Smooth muscle cell of bladder (primary cell): ENCODE results near the gene PUSL1. TPM values are rescaled to one million over a fixed set of nuclear protein-coding genes. Genes with fewer than 3 reads are reported as not detected.

Source experiments
- total RNA-seq: library from RNA; depleted of rRNA; stranded (reverse); fragments of >200 nt; gene quantifications from 2 replicates; pipeline ENCODE4 v1.2.3, GENCODE V29; 2014

Gene PUSL1, protein sequence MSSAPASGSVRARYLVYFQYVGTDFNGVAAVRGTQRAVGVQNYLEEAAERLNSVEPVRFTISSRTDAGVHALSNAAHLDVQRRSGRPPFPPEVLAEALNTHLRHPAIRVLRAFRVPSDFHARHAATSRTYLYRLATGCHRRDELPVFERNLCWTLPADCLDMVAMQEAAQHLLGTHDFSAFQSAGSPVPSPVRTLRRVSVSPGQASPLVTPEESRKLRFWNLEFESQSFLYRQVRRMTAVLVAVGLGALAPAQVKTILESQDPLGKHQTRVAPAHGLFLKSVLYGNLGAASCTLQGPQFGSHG
- total RNA-seq, result 9.2 and 12.0 TPM in 2 replicates

GRCh38 chr1:1307923-1308755, at the start of gene PUSL1, which contains the start of gene ACAP3:
PUSL1 (plus strand) TSS chr1:1308597; CDS start chr1:1308644, 47 bp downstream.
ACAP3 (minus strand) TSS chr1:1307930; CDS start chr1:1307815, 115 bp downstream.

GRCh38 chr1:1273512-1274298, 34.7 kb upstream of the PUSL1 start, which contains the start of gene UBE2J2:
UBE2J2 (minus strand) TSS chr1:1273854; CDS start chr1:1267992, 5,862 bp downstream.

DNA sequence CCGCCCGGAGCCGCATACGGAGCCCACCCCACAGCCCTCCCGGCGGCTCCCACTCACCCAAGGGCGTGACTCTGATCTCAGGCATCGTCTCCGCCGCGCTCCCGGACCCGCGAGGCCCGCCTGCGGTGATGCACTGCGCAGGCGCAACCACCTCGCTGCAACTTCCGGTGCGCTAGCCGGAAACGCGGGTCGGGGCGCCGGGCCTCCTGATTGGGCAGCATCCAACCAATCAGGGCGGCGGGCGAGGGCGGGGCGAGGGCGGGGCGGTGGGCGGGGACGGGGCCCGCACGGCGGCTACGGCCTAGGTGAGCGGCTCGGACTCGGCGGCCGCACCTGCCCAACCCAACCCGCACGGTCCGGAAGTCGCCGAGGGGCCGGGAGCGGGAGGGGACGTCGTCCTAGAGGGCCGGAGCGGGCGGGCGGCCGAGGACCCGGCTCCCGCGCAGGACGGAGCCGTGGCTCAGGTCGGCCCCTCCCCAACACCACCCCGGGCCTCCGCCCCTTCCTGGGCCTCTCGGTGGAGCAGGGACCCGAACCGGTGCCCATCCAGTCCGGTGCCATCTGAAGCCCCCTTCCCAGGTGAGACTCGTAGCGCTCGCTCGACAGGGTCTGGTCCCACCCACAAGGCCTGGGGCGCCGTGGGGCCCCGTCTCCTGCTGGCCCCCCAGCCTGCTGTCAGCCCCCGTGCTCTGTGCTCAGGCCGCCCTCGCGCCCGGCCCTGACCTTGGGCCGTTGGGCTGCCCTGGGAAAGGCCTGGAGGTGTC, 16.3 kb downstream of the PUSL1 start, which contains the start of the genes CPTP and INTS11:
TSS of gene CPTP (plus strand) at position 279 of the 764 bp plus-strand sequence. CDS start 2,109 bp downstream, outside the sequence.
TSS of gene INTS11 (minus strand) at position 137 of the 764 bp plus-strand sequence. CDS start at position 85, 52 bp downstream.

DNA sequence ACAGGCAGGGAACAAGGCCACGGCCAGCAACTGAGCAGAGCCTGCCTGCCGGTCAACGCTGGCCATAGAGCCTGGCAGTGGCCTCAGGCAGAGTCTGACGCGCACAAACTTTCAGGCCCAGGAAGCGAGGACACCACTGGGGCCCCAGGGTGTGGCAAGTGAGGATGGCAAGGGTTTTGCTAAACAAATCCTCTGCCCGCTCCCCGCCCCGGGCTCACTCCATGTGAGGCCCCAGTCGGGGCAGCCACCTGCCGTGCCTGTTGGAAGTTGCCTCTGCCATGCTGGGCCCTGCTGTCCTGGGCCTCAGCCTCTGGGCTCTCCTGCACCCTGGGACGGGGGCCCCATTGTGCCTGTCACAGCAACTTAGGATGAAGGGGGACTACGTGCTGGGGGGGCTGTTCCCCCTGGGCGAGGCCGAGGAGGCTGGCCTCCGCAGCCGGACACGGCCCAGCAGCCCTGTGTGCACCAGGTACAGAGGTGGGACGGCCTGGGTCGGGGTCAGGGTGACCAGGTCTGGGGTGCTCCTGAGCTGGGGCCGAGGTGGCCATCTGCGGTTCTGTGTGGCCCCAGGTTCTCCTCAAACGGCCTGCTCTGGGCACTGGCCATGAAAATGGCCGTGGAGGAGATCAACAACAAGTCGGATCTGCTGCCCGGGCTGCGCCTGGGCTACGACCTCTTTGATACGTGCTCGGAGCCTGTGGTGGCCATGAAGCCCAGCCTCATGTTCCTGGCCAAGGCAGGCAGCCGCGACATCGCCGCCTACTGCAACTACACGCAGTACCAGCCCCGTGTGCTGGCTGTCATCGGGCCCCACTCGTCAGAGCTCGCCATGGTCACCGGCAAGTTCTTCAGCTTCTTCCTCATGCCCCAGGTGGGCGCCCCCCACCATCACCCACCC, 22.9 kb downstream of the PUSL1 start, which contains the start of gene TAS1R3:
TSS of gene TAS1R3 (plus strand) at position 213 of the 898 bp plus-strand sequence. CDS start at position 279, 66 bp downstream.

DNA sequence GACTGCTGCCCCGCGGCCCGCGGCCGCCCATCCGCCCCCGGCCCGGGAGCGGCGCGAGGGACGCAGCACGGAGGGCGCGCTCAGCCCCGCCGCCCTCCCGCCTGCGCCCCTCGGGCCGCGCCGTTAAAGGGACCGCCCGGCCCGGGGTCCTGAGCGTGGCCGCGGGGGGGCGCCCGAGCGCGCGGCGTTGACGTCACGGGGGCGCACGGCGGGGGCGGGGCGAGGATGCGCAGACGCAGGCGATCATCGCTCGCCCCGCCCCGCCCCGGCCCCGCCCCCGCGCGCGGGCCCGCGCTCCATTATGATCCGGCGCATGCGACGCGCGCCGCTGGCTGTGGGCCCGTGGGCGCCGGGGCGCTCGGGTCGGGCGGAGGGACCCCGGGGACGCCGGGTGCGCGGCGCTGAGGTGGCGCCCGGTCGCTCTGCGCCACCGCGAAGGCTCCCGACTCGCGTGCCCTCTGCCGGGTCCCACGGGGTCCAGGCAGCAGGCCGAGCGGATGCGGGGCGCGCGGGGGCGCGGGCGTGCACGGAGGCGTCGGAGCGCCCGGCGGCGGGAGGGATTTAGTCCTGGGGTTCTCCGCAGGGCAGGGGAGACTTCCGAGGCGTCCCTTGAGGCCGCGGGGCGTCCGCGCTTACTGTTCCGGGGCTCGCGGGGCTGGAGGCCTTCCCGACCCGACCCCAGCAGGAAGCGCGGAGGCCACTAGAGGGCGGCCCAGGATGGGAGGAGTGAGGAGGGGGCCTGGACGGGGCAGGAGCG, 41.0 kb downstream of the PUSL1 start, which contains the start of gene DVL1:
TSS of gene DVL1 (minus strand) at position 163 of the 757 bp plus-strand sequence. CDS start 353 bp downstream, outside the sequence.

DNA sequence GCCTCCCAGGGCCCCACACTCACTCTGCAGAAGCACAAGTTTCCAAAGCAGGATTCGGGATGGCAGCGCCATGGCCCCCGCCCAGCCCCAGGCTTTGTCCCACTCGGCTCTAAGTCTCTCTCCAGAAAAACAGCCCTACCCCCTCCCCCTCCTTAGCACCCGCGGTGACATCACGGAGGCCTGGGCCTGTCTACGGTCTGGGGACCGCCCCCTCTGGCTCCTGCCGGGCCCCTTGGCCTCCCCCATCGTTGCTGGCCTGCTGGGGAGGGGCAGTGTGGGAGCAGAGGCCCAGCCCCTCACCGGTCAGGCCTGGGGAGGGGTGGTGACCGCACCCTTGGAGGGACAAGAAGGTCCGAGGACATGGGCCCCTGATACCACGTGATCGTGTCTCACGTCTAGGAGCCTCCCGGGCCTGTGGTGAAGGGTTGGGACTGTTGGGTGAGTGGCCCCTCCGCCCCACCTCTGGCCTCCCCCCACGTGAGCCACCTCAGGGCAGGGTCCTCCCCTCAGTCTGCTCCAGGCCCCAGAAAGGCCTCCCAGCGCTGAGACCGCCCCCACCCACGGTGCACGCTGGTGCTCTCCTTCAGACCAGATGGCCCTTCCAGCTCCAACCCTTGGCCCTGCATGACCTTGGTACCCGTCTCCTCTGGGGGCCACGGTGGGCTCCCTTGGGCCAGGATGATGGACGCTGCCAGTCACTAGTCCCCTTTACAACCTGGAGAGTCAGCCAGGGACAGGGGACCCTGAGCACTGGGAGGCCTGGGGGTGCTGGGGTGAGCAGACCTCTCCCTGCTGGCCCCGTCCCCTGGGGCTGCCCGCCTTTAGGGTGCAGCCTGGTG, 50.3 kb downstream of the PUSL1 start, which contains the start of gene MXRA8:
TSS of gene MXRA8 (minus strand) at position 123 of the 839 bp plus-strand sequence. CDS start at position 72, 51 bp downstream.

Other genes with a start within 250 kb of the PUSL1 start
- not detected in 2 replicates for gene RNF223, start 234.3 kb upstream of the PUSL1 start, total RNA-seq
- gene C1orf159, start 192.5 kb upstream of the PUSL1 start, total RNA-seq, result 3.8 and 4.0 TPM in 2 replicates
- gene TTLL10, start 134.7 kb upstream of the PUSL1 start, total RNA-seq, result not detected in 2 replicates
- 0.55 TPM in 1 of 2 replicates, not detected in the other for gene TNFRSF18, start 102.0 kb upstream of the PUSL1 start, total RNA-seq
- 0.14 and 0.18 TPM in 2 replicates for gene TNFRSF4, start 94.4 kb upstream of the PUSL1 start, total RNA-seq
- 117 and 125 TPM in 2 replicates for gene SDF4, start 76.6 kb upstream of the PUSL1 start, total RNA-seq
- 16.2 and 21.7 TPM in 2 replicates for gene B3GALT6, start 76.4 kb upstream of the PUSL1 start, total RNA-seq
- 0.83 and 1.3 TPM in 2 replicates for gene C1QTNF12, start 61.9 kb upstream of the PUSL1 start, total RNA-seq
- 34.0 and 44.7 TPM in 2 replicates for gene UBE2J2, start 34.7 kb upstream of the PUSL1 start, total RNA-seq
- 0.71 and 0.74 TPM in 2 replicates for gene SCNN1D, start 28.2 kb upstream of the PUSL1 start, total RNA-seq
- gene ACAP3, start 667 bp upstream of the PUSL1 start, total RNA-seq, result 19.2 and 25.7 TPM in 2 replicates
- gene INTS11, start 16.1 kb downstream of the PUSL1 start, total RNA-seq, result 47.5 and 50.3 TPM in 2 replicates
- gene CPTP, start 16.2 kb downstream of the PUSL1 start, total RNA-seq, result 7.0 and 9.1 TPM in 2 replicates
- 0.14 and 0.18 TPM in 2 replicates for gene TAS1R3, start 22.7 kb downstream of the PUSL1 start, total RNA-seq
- 48.4 and 72.1 TPM in 2 replicates for gene DVL1, start 40.8 kb downstream of the PUSL1 start, total RNA-seq
- 236 and 258 TPM in 2 replicates for gene MXRA8, start 50.0 kb downstream of the PUSL1 start, total RNA-seq
- gene AURKAIP1, start 66.6 kb downstream of the PUSL1 start, total RNA-seq, result 93.0 and 96.6 TPM in 2 replicates
- 103 and 153 TPM in 2 replicates for gene CCNL2, start 90.7 kb downstream of the PUSL1 start, total RNA-seq
- 95.4 and 96.7 TPM in 2 replicates for gene MRPL20, start 98.7 kb downstream of the PUSL1 start, total RNA-seq
- 0.28 and 0.46 TPM in 2 replicates for gene ANKRD65, start 112.7 kb downstream of the PUSL1 start, total RNA-seq
- 2.8 and 3.7 TPM in 2 replicates for gene VWA1, start 127.1 kb downstream of the PUSL1 start, total RNA-seq
- not detected in 2 replicates for gene ATAD3C, start 141.1 kb downstream of the PUSL1 start, total RNA-seq
- 12.8 TPM in 2 replicates for gene ATAD3B, start 163.2 kb downstream of the PUSL1 start, total RNA-seq
- 20.9 and 25.9 TPM in 2 replicates for gene ATAD3A, start 203.6 kb downstream of the PUSL1 start, total RNA-seq
- gene TMEM240, start 232.0 kb downstream of the PUSL1 start, total RNA-seq, result 2.1 and 3.3 TPM in 2 replicates